Measurements from ENCODE around the gene PPFIBP1.

GRCh38 chr12:27583057-27583797, 59.2 kb downstream of the PPFIBP1 start:
- TF ChIP-seq, protein P1, sequence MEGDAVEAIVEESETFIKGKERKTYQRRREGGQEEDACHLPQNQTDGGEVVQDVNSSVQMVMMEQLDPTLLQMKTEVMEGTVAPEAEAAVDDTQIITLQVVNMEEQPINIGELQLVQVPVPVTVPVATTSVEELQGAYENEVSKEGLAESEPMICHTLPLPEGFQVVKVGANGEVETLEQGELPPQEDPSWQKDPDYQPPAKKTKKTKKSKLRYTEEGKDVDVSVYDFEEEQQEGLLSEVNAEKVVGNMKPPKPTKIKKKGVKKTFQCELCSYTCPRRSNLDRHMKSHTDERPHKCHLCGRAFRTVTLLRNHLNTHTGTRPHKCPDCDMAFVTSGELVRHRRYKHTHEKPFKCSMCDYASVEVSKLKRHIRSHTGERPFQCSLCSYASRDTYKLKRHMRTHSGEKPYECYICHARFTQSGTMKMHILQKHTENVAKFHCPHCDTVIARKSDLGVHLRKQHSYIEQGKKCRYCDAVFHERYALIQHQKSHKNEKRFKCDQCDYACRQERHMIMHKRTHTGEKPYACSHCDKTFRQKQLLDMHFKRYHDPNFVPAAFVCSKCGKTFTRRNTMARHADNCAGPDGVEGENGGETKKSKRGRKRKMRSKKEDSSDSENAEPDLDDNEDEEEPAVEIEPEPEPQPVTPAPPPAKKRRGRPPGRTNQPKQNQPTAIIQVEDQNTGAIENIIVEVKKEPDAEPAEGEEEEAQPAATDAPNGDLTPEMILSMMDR (IDR thresholded peaks at IDR 0.05; ENCODE audit: insufficient read depth, low read length) = no peak
- TF ChIP-seq SPI1 (IDR thresholded peaks at IDR 0.05; ENCODE audit: borderline replicate concordance, low read depth) = no peak
- no peak for TF ChIP-seq POLR2AphosphoS5 (IDR thresholded peaks at IDR 0.05; ENCODE audit: low read depth)
- no peak for TF ChIP-seq GABPA (IDR thresholded peaks at IDR 0.05; ENCODE audit: low read depth)
